T-helper 9 cell (primary cell): ENCODE measurements around the gene JPT2.
"Not testable (repeated sequence)": the region's sequence is repeated elsewhere in the genome, so short reads cannot be mapped to it uniquely, and the experiment has no call there.

Source experiments
- DNase-seq: peaks from one replicate; pipeline ENCODE4 v3.0.0-alpha.2; 2020

JPT2 gene

DNA sequence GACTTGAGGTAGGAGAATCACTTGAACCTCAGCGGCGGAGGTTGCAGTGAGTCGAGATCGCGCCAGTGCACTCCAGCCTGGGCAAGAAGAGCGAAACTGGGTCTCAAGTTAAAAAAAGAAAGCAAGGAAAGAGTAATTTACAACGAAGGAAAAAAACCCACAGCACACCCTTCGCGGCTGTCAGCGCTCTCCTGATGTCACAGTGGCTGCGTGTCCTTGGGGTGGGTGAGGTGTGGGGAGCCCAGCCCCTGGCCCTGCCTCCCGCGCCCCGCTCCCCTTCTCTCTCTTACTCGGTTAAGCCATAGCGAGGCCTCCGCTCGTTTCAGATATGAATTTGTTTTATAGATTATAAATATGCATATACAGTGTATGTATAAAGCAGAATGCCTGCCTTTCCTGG is 740 bp upstream of the JPT2 start:
- peak; percentile 9 for DNase-seq

DNA sequence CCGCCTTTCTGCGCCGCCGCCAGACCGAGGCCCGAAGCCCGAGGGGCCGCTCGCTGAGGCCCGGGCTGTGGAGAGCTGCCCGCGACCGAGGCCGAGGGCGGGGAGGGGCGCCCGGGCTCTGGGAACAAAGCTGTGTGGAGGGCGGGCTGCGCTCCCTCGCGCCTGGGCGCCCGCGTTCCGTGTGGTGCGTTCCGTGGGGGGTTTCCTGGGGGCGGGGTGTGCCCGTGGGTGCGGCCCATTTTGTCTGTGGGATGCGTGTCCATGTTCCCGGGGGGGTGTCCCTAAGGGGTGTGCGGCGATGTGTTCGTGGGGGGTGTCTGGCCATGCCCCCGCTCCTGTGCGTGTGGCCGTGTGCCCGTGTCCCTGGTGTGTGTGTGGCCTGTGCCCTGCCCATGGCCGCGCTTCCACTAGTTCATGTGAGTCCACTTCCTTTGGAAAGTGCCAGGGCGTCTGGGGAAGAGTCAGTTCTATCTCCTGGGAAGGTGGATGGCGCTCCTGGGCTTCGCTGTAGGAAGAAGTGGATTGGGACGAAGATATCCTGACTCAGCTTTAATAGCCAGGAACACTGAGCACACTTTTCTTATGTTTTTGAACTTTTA is 520 bp downstream of the JPT2 start:
- DNase-seq = peak; percentile 43

DNA sequence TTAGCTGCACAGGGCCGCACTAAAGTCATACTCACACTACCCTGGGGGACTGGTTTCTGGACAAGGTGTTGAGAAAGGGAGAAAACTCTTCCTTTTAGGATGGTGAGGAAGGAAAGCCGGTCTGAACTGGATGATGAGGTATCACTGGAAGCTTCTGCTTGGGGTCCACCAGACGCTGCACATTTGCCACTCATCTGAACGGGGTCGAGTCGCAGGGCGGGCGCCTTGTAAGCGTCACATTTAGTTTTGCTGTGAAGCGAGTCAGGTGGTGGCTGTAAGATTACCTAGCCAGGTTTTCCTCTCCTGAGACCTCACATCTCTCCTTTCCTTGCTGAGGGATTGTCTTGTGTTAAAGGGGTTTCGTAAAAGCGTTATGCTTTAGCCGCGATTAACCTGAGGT is 2.3 kb downstream of the JPT2 start:
- DNase-seq = no peak

DNA sequence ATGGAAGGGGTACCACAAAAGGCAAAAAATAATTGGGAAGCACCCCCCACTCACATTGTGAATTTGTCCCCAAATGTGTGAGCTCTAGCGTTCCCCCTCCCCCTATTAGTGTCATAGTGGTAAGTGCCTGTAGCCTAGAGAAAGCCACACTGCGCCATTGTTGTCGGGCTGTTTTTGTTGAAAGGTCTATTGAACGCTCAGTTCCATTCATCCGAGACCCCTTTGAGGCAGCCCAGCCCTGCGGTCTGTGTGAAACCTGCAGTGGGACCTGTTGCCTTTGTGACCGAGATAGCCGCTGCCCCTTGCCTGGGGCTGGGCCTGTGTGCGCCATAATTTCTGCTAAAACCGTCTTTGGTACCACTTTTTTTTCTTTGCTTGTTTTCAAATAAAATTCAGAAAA is 3.0 kb downstream of the JPT2 start:
- DNase-seq = no peak

DNA sequence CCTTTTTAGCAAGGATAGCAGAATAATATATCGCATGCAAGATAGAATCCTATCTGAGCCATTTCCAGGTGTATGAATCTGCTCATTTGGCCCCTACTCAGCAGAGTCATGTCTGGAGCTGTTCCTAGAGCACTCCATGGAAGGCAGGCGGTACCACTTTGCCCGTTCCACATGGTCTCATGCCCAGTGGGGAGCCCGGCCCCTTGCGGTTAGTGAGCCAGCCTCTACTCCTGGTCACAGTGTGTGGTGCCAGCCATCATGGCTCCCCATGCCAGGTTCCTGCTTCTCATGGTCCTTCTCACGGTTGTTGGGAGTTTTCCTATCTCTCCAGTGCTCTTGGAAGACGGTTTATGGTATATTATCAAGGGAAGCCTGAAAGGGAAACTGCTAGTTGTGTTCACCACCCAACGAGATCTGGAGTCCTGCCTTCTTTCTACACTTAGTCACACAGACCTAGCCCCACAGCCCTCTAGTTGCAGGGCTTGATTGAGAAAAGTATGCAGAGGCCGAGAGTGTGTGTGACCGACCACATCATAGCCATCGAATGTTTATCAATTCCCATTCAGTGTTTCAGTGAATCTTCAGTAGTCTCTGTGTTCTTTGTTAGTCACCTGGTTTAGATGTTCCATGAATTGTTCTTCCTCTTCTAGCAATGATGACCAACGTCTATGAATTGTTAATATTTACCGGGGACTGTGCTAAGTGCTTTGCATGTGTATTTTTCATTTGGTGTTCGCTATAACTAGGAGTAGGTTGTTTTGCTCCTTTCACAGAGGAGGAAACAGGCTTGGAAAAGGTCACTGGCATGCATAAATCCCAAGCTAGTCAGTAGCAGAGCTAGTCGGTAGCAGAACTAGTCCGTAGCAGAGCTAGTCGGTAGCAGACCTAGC is 9.6 kb downstream of the JPT2 start:
- DNase-seq = no peak

DNA sequence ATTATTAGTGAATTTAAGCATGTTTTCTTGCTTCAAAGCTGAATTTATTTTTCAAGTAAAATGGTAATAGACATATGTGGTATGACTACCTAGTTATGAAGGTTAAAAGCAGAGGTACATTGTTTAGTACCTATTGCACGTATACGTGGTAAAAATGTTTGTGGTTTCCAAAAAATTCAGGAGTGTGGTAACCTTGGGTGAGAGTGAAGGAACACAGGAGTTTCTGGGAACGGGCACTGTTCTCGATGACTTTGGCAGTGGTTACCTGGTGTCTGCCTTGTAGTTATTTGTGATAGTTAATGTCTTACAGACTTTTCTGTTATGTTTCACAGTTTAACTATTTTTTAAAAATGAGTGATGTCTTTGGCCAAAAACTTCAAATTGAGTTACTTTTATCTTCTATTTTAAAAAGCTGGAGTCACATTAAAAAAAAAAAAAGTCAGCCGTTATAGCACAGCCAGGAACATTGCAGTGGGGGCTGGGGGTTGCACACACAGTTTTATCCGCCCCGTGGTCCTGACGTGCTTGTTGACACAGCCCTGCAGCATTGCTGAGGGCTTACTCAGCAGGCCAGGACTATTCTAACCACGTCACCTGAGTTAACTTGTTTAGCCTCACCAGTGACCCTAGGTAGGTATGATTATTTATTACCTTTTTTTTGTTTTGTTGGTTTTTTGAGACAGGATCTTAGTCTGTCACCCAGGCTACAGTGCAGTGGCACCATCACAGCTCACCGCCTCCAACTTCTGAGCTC is 10.9 kb downstream of the JPT2 start:
- no peak for DNase-seq

DNA sequence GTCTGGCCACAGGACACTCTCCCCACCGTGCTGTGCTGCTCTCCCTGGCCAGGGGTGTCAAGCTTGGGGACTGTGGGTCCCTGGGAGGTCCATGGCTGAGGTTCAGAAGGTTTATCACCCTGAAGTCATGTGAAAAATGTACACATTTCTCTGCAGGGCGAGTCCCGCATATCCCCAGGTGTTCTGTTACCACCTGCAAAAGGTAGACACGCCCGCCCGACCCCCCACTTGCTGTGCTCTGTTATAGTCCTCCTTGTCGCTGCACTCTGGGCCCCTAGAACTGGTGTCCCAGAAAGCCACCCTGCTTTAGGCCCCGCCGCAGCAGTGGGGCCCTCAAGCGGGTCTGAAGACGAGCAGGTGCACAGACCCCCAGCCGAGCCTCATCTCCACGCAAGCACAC is 11.8 kb downstream of the JPT2 start:
- DNase-seq = no peak

DNA sequence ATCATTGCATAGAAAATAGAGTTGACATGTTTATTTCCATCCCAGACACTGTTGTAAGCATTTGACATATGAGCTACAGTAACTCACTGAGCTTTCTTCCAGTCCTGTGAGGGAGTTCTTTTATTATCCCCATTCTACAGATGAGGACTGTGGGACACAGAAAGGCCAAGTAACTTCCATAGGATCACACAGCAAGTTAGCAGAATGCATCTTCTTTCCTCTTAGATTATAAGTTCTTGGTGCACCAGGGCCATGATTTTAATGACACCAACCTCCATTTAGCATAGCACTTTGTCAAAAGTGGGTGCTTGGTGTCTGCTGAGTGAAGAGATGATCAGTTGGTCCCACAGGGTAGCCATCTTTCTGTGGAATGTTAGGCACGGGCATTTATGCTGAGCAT is 12.7 kb downstream of the JPT2 start:
- no peak for DNase-seq

DNA sequence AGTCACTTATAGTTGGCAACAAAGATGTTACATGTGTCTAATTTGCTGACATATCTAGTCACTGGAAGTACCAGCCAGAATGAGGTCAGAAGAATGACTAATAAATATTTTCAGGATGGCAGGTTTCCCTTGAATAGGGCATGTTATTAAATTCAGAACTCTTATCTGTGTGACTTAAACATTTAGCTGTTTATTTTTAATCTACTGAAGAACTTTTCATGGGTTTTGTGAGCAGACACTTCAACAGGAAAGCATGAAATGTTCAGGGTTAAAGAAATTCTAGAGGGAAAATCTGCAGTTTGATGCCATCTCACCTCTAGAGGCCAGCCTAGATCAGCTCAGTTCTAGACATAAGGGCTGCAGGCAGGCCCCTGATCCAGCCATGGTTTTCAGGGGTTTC is 13.2 kb downstream of the JPT2 start:
- DNase-seq = no peak

DNA sequence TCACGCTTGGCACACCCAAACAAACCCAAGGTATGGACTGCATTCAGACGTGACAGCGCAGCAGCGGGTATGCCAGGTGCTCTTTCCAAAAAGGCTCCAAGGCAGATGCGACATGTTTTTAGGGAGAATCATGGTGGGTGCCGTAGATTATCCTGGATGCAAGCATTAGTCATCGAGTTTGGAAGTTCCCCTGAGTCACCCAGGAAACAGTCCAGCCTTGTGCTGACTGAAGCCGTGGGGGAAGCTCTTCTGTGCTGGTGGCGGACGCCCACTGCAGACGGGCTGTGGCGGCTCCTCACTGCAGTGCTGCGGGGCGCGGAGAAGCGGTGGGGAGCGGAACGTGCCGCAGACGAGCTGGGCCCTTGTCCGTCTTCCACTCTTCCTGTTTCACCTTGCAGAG is 13.9 kb downstream of the JPT2 start:
- DNase-seq = no peak

DNA sequence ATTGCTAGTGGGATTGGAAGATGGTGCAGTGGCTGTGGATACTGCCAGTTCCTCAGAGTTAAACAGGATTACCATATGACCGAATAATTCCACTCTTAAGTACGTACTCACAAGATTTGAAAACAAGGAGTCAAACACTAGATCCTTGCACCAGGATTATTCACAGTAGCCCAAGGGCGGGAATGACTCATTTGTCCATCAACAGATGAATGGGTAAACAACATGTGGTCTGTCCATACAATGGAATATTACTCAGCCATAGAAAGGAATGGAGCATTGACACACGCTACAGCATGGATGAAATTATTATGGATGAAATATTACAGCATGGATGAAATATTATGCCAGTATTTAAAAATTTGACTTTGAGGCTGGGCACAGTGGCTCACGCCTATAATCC is 18.8 kb downstream of the JPT2 start:
- no peak for DNase-seq

DNA sequence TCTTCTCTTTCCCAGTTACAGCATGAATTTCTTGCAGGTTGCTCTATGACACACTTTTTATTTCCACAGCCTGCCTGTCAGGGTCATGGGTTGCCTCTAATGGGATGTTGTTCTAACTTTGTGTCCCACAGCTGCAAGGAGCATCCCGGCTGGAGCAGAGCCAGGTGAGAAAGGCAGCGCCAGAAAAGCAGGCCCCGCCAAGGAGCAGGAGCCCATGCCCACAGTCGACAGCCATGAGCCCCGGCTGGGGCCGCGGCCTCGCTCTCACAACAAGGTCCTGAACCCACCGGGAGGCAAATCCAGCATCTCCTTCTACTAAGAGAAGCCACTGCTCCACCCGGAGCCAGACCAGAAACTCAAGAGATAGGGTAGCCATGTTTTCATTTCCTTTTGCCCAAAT is 20.6 kb downstream of the JPT2 start:
- DNase-seq = no peak

DNA sequence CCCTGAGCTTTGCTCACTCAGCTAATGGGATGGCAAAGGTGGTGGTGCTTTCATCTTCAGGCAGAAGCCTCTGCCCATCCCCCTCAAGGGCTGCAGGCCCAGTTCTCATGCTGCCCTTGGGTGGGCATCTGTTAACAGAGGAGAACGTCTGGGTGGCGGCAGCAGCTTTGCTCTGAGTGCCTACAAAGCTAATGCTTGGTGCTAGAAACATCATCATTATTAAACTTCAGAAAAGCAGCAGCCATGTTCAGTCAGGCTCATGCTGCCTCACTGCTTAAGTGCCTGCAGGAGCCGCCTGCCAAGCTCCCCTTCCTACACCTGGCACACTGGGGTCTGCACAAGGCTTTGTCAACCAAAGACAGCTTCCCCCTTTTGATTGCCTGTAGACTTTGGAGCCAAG is 22.2 kb downstream of the JPT2 start:
- DNase-seq = no peak

DNA sequence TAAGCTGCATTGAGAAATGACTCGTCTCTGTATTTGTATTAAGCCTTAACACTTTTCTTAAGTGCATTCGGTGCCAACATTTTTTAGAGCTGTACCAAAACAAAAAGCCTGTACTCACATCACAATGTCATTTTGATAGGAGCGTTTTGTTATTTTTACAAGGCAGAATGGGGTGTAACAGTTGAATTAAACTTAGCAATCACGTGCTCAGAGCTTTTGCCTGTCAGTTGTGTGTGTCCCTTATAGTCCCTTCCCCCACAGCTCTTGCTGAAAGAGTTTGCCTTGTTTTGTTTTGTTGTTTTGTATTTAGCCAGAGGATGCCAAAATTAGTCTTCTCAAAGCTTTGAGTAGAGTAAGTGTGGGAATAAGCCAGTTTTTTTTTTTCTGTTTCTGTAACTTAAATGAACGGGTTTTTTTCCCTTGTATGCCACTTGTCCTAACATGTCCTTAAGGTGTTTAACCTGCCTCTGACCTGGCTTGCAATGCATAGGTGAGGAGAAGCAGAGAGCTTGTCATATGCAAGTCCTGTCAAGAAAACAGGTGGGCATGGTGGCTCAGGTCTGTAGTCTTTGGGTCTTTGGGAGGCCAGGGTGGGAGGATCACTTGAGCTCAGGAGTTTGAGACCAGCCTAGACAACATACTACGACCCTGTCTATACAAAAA is 23.3 kb downstream of the JPT2 start:
- no peak for DNase-seq

DNA sequence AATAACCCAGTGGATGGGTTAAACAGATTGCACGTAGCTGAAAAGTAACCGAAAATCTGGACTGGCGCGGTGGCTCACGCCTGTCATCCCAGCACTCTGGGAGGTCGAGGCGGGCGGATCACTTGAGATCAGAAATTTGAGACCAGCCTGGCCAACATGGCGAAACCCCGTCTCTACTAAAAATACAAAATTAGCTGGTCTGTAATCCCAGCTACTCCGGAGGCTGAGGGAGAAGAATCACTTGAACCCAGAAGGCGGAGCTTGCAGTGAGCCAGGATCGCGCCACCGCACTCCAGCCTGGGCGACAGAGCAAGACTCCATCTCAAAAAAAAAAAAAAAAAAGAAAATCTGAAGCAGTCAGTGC is 27.2 kb downstream of the JPT2 start:
- not testable (repeated sequence) for DNase-seq

DNA sequence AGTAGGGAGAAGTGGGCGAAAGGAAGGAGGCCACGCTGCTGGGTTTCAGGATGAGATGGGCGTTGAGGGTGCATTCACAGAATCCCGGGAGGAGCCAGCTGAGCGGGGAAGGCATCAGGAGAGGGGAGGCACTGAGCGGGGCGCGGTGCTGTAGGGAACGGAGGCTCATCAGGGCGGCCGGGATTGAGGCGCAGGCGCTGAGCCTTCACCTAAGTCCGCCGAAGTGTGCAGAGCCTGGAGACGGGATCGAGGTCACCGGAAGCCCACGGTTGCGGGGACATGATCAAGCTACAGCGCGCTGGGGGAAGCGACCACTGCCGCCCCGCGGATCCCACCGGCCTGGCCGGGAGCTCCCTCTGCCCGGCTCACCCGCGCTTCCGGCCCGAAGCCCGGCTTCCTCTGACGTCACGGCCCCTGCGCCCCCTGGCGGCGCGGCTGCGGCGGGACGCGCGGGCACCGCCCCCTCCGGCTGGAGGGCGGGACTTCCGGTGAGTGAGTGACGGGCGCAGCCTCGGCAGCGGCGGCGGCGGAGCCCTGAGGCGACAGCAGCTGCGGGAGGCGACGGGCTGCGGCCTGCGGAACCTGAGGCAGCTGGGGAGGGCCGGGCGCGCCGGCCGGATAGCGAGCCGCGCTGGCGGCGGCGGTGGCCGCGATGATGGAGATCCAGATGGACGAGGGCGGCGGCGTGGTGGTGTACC is 27.8 kb downstream of the JPT2 start, which contains the start of gene MAPK8IP3:
TSS of gene MAPK8IP3 (plus strand) at position 508 of the 698 bp plus-strand sequence. CDS start at position 653, 145 bp downstream.
- peak; percentile 97 for DNase-seq

DNA sequence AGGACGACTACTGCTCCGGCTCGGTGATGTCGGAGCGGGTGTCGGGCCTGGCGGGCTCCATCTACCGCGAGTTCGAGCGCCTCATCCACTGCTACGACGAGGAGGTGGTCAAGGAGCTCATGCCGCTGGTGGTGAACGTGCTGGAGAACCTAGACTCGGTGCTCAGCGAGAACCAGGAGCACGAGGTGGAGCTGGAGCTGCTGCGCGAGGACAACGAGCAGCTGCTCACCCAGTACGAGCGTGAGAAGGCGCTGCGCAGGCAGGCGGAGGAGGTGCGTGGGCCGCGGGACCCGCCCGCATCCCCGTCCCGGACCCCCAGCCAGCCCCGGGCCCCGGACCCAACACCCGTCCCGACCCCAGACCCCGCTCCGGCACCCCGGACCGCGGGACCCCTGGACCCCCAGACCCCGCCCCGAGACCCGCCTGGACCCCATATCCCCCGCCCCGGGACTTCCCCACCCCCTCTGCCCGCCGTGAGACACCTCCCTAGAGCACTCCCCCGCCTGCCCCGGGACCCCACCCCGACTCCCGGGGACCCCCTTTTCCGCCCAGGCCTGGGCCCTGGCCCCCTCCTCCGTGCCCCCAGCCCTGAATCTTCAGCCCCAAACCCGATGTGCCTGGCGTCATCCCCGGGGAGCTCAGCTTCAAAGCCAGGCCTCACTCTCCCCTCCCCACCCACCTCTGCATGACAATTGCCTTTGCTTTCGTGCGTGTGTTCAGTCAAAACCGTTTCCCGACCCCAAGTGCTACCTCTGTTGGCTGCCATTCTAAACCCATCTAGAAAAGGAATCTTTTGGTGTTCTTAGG is 28.5 kb downstream of the JPT2 start:
- peak; percentile 21 for DNase-seq

DNA sequence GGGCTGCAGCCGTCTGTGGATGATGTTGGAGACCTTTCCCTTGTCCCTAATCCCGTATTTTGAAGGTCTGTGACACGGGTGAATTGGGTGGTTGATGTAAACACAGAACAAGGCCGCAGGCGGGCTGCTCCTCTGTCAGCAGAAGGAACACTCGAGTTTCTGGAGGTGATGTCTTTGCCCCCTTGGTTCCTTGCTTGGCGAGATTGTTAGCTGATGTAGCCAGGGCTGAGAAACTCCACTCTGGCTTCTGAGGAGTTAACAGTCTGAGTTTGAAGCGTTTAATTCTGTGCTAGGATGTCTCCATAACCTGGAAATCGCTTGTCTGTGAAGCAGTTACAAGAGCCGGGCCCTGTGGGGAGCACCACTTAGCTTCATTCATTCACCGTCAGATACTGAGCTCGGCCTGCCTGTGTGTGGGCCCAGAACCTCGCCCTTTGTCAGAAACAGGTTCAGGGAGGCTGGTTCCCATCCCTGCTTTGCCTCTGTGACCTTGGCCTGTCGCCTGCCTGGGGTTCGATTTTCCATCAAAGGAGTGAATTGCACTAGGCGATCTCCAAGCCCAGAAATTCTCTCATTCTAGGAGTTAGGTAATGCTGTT is 29.2 kb downstream of the JPT2 start:
- no peak for DNase-seq

DNA sequence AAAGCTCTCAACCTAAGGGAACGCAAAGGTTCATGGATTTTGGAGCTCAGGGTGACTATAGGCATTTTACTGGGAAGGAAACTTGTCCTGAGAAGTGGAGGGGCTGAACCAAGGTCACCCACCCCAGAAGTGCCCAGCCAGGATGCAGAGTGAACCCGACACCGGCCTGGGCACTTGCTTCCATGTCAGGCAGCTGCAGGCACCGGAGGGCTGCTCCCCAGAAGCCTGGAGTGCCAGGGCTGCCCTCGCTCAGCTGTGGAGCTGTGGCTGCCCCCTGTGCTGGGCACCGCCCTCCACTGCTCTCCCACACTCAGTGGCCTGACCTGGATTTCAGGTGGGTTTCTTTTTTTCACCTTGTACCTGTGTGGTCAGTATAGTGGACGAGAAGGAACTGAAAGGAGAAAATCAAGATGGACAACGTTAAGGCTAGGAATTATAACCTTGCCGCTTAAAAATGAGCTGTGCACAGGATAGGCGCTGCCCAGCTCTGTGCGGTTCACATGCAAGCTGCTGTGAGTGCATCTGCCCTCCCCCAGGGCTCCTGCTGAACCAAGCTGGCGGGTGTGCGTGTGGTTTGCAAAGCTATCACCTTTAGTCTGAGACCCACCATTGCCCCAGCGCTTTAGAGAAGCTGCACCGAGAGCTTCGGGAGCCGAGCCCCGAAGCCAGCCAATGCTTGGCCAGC is 30.1 kb downstream of the JPT2 start:
- DNase-seq = no peak

DNA sequence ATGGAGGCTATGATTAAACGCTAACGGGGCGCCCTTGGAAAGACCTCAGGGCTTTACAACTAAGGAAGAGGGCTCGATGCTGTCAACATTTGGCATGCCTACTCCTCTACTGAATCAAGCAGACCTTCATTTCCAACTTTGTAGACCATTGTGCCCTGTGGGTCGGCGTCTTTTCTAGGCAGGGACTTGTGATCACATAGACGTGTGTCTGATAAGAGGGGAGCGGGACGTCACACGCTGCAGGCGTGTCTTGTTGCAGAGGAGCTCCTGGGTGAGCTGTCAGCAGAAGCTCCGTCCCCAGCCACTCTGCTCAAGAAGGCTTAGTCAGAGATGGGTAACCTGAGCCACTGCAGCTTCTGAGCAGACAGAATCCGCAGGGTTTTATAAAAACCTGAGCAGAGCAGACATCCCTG is 30.7 kb downstream of the JPT2 start:
- DNase-seq = no peak

DNA sequence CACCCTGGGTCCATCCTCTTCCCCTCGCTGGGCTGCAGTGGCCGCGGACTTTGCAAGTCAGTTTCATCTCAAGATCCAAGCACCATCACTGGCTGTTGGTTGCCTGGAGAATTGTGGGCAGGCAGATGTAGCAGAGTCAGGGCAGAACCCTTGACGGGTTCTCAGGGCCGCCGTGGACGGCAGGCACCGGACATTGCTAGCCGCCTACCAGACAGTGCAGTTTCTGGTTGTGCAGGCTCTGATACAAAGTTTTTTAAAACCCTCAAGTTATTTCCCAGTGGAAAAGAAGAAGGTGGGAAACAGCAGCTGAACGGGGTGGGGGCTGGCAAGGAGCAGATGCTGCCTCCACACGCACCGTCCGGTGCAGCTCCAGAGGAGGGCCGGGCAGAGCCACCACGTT is 31.3 kb downstream of the JPT2 start:
- DNase-seq = no peak
